Measurements from ENCODE around the gene TPO.

GRCh38 chr2:1509271-1510065, 96.2 kb downstream of the TPO start:
- TF ChIP-seq CTCF (IDR thresholded peaks at IDR 0.05), result no peak
- TF ChIP-seq POLR2A (IDR thresholded peaks at IDR 0.05), result no peak

All from suprapubic skin (tissue), 3 donors.